IMR-90 (cell line): ENCODE data around the gene RIC3. TPM values are rescaled to one million over a fixed set of nuclear protein-coding genes. Genes with fewer than 3 reads are reported as not detected.

Experiments used
- ATAC-seq: fragments of 200-7000 bp; cut with Tn5 transposase; 2 replicates; pipeline ENCODE4 v1.9.1; 2020; ENCODE audit warnings: low read depth, mild to moderate bottlenecking, moderate library complexity
- BruUV-seq: library from RNA; stranded (reverse); fragments of 400-500 nt; replicated peaks from 2 replicates; lab custom pipeline; 2021; lab: Mats Ljungman, UMichigan
- CTCF ChIA-PET: fragments of 300-600 bp; formaldehyde crosslinking; extraction: SDS; loops from one replicate; lab custom pipeline; 2021; ENCODE audit warnings: antibody characterized with exemption; lab: Yijun Ruan, JAX
- POLR2A ChIA-PET: fragments of 300-600 bp; sonication (Branson Sonifier 250); formaldehyde crosslinking; loops from one replicate; lab custom pipeline; 2022; ENCODE audit warnings: antibody characterized with exemption; ENCODE audit not compliant: unreplicated experiment; lab: Charles Lee
- DNase-seq: peaks from one replicate; pipeline ENCODE4 v3.0.0; 2013
- H2AFZ ChIP-seq: replicated peaks from 2 replicates; pipeline ENCODE3; 2013; ENCODE audit warnings: low read length, mild to moderate bottlenecking; ENCODE audit not compliant: poor library complexity
- H2AK5ac ChIP-seq: 2 replicates; pipeline ENCODE4 v1.6.1; 2013; ENCODE audit warnings: low read depth, low read length, inconsistent platforms
- H2AK9ac ChIP-seq: replicated peaks from 2 replicates; pipeline ENCODE3; 2013; ENCODE audit warnings: mild to moderate bottlenecking, low read depth, low read length, moderate library complexity; ENCODE audit not compliant: poor library complexity
- H2BK120ac ChIP-seq: 2 replicates; pipeline ENCODE4 v1.6.1; 2013; ENCODE audit warnings: low read depth, low read length, inconsistent platforms
- H2BK15ac ChIP-seq: 3 replicates; pipeline ENCODE4 v1.6.1; 2013; ENCODE audit warnings: low read depth, low read length, inconsistent platforms
- H2BK20ac ChIP-seq: 2 replicates; pipeline ENCODE4 v1.6.1; 2013; ENCODE audit warnings: low read depth, mild to moderate bottlenecking, inconsistent platforms, low read length, moderate library complexity
- H2BK5ac ChIP-seq: 2 replicates; pipeline ENCODE4 v1.6.1; 2013; ENCODE audit warnings: mild to moderate bottlenecking, low read depth, low read length, inconsistent platforms; ENCODE audit not compliant: poor library complexity, severe bottlenecking
- H3K14ac ChIP-seq: replicated peaks from 2 replicates; pipeline ENCODE4 v1.6.1; 2013; ENCODE audit warnings: low read depth, low read length, inconsistent platforms
- H3K18ac ChIP-seq: 2 replicates; pipeline ENCODE4 v1.6.1; 2013; ENCODE audit warnings: low read depth, low read length, control low read depth
- H3K23ac ChIP-seq: 2 replicates; pipeline ENCODE4 v1.6.1; 2013; ENCODE audit warnings: low read depth, low read length, inconsistent platforms
- H3K27ac ChIP-seq: 2 replicates; pipeline ENCODE4 v1.5.1; 2013; ENCODE audit warnings: mild to moderate bottlenecking, control low read depth, low read length; ENCODE audit not compliant: insufficient read depth
- H3K27me3 ChIP-seq: 2 replicates; pipeline ENCODE4 v1.6.1; 2013; ENCODE audit warnings: low read length; ENCODE audit not compliant: control insufficient read depth, insufficient read depth
- H3K36me3 ChIP-seq: 2 replicates; pipeline ENCODE4 v1.6.1; 2013; ENCODE audit warnings: low read length, mixed read lengths; ENCODE audit not compliant: control insufficient read depth, insufficient read depth
- H3K4ac ChIP-seq: 2 replicates; pipeline ENCODE4 v1.6.1; 2013; ENCODE audit warnings: low read depth, low read length, inconsistent platforms
- H3K4me1 ChIP-seq: 2 replicates; pipeline ENCODE4 v1.6.1; 2013; ENCODE audit warnings: low read length, mixed read lengths; ENCODE audit not compliant: control insufficient read depth, insufficient read depth
- H3K4me2 ChIP-seq: 2 replicates; pipeline ENCODE4 v1.6.1; 2013; ENCODE audit warnings: low read depth, mild to moderate bottlenecking, control low read depth, low read length, moderate library complexity
- H3K4me3 ChIP-seq: 2 replicates; pipeline ENCODE4 v1.5.1; 2013; ENCODE audit warnings: low read depth, mild to moderate bottlenecking, control low read depth, low read length, moderate library complexity; ENCODE audit not compliant: insufficient read depth
- H3K56ac ChIP-seq: 2 replicates; pipeline ENCODE4 v1.6.1; 2013; ENCODE audit warnings: low read length, inconsistent platforms; ENCODE audit not compliant: insufficient read depth; ENCODE audit errors: extremely low read depth
- H3K79me1 ChIP-seq, 2 experiments: 2 replicates each; pipeline ENCODE4 v1.6.1; 2013; ENCODE audit warnings: low read length in 2 of 2, inconsistent platforms in 1 of 2, low read depth in 1 of 2
- H3K9ac ChIP-seq: 2 replicates; pipeline ENCODE4 v1.6.1; 2013; ENCODE audit warnings: low read depth, low read length, control low read depth
- H3K9me1 ChIP-seq: 2 replicates; pipeline ENCODE4 v1.6.1; 2013; ENCODE audit warnings: low read length, inconsistent platforms; ENCODE audit not compliant: insufficient read depth
- H3K9me3 ChIP-seq: 2 replicates; pipeline ENCODE4 v1.6.1; 2013; ENCODE audit warnings: low read length; ENCODE audit not compliant: control insufficient read depth, insufficient read depth
- H4K20me1 ChIP-seq: 2 replicates; pipeline ENCODE4 v1.6.1; 2013; ENCODE audit warnings: low read length, inconsistent platforms; ENCODE audit not compliant: insufficient read depth
- H4K5ac ChIP-seq: 2 replicates; pipeline ENCODE4 v1.6.1; 2013; ENCODE audit warnings: mild to moderate bottlenecking, low read depth, low read length, control low read depth
- H4K8ac ChIP-seq, 2 experiments: 2 replicates each; pipeline ENCODE4 v1.6.1; 2013; ENCODE audit warnings: low read depth in 2 of 2, low read length in 2 of 2, control low read depth in 1 of 2, inconsistent platforms in 1 of 2
- H4K91ac ChIP-seq: 2 replicates; pipeline ENCODE4 v1.6.1; 2013; ENCODE audit warnings: low read depth, low read length, inconsistent platforms; ENCODE audit not compliant: insufficient read depth
- MAFK ChIP-seq: IDR thresholded peaks from 2 replicates; pipeline ENCODE4 v1.6.1; 2012; ENCODE audit warnings: low read depth, low read length, improper control_type of control experiment
- MAZ ChIP-seq: IDR thresholded peaks from 2 replicates; pipeline ENCODE4 v1.6.1; 2012; ENCODE audit warnings: low read depth, mild to moderate bottlenecking, low read length, improper control_type of control experiment, moderate library complexity, borderline replicate concordance
- RCOR1 ChIP-seq: IDR thresholded peaks from 2 replicates; pipeline ENCODE4 v1.6.1; 2012; ENCODE audit warnings: mild to moderate bottlenecking, low read length, improper control_type of control experiment; ENCODE audit not compliant: insufficient replicate concordance
- WGBS, 2 experiments: methylation state at CpG; one replicate each; pipeline versions ENCODE4 v1.1.5 to v1.1.7; 2013; ENCODE audit warnings: missing lambda C conversion rate in 2 of 2; ENCODE audit not compliant: insufficient read length in 1 of 2; ENCODE audit errors: extremely low coverage in 2 of 2; 5-methylcytosine and 5-hydroxymethylcytosine counted together
- dilution Hi-C: fragments of 300-500 bp; cut with HindIII; formaldehyde crosslinking; loops from one replicate; pipeline ENCODE4 v1.14.3; 2018; ENCODE audit warnings: low sequenced_read_pairs; ENCODE audit not compliant: unreplicated experiment
- in situ Hi-C: fragments of 300-500 bp; cut with MboI; formaldehyde crosslinking; loops from 3 replicates; pipeline ENCODE4 v1.14.3; 2019; ENCODE audit warnings: low sequenced_read_pairs, inconsistent platforms, mixed read lengths
- intact Hi-C: fragments of 100-400 bp; cut with micrococcal nuclease; formaldehyde crosslinking; loops from 2 replicates; pipeline ENCODE4 v1.10.0; 2022
- polyA plus RNA-seq, 3 experiments: library from polyadenylated mRNA; depleted of rRNA; stranded (reverse); fragments of >200 nt; gene quantifications; 2 replicates each; pipeline ENCODE4 v1.2.3, GENCODE V29; 2012; ENCODE audit warnings: low replicate concordance in 1 of 3
- total RNA-seq: library from RNA; depleted of rRNA; stranded (reverse); fragments of >200 nt; gene quantifications from 2 replicates; pipeline ENCODE4 v1.2.3, GENCODE V29; 2012

The RIC3 gene
- total and polyA plus RNA-seq, 2 of the 4 experiments (the other 2 are of a cell fraction), result not detected

DNA sequence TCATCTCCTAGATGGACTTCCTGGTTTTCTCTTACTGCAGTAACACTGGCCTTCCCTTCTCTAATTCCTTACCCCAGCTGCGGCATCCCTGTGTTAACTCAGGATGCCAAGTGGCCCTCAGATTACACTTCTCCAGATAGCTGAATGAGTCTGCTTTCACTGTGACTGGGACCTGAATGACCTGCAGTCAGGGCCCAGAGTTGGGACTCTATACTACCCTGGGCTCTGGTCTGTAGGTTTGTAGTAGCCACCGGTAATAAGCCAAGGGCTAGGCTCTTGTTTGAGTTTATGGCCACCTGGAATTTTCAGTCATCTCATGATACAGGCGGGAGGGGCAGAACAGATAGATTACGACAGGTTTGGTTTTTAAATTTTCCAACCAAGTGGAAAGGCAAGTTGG is 63.7 kb downstream of the RIC3 start:
- Histone ChIP-seq H3K4me1 (no peaks in the 10 kb centered on the region), H3K4ac (no peak overlapping the region), H4K20me1 (no peaks in the 10 kb centered on the region), H3K4me3 (no peak overlapping the region), H4K91ac (no peak overlapping the region), H2BK120ac (no peak overlapping the region), H3K27me3 (no peaks in the 10 kb centered on the region), H3K27ac (no peak overlapping the region), H3K36me3 (peaks cover 14% of the 10 kb centered on the region), H3K4me2 (no peak overlapping the region), H2AFZ (no peak overlapping the region), H3K18ac (no peak overlapping the region), H3K9ac (no peak overlapping the region), H3K9me1 (no peaks in the 10 kb centered on the region; the same call in 1 of the 2 replicates), H3K23ac (no peak overlapping the region), H4K5ac (no peak overlapping the region), H2AK9ac (no peak overlapping the region), H3K9me3 (no peaks in the 10 kb centered on the region), H4K8ac (no peak overlapping the region), H3K79me1 (no peaks in the 10 kb centered on the region), H2BK20ac (no peak overlapping the region), H2AK5ac (no peak overlapping the region), H3K56ac (no peak overlapping the region), H3K14ac (no peak overlapping the region), H2BK5ac (no peak overlapping the region), H2BK15ac (no peak overlapping the region)
- DNase-seq, result no peak
- no CpG with 5 or more reads among the region's 4 CpGs for WGBS, 2 experiments
- POLR2A ChIA-PET, result no interaction called here
- in situ Hi-C loops (no loop called here), intact Hi-C loops (no loop called here), dilution Hi-C loops (no loop called here)
- no peak for ATAC-seq
- CTCF ChIA-PET, result interaction anchor here (1.0 to 1.7 kb wide), 3 partner anchors 9 to 18 kb away, joined by 3 read pairs; no protein-coding TSS in a partner anchor
- TF ChIP-seq MAFK (no peak), RCOR1 (no peak), MAZ (no peak)
- BruUV-seq, result no TSS peak
